Measurements from ENCODE around the gene GNG13. TPM values are rescaled to one million over a fixed set of nuclear protein-coding genes. Genes with fewer than 3 reads are reported as not detected.

The GNG13 gene
- total RNA-seq, 1 experiment from 2014 or later = not detected

DNA sequence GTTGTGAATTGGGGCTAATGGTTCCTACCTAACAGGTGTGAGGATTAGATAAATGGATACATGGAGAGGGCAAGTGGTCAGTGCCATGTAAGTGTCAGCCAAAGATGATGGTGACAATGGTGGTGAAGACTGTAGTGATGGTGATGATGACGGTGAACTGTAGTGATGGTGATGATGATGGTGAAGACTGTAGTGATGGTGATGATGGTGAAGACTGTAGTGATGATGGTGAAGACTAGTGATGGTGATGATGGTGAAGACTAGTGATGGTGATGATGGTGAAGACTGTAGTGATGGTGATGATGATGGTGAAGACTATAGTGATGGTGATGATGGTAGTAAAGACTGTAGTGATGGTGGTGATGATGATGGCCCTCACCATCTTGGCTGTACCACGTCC, 18.1 kb upstream of the GNG13 start:
- no peaks in the 10 kb centered on the region for H3K9me3 Mint-ChIP-seq (ENCODE audit: unreplicated experiment)
- intact Hi-C loops (cut with micrococcal nuclease; ENCODE audit: unreplicated experiment) = no loop called here
- CTCF ChIA-PET = no interaction called here
- Histone ChIP-seq H3K36me3 (ENCODE audit: control insufficient read depth, insufficient read depth, low read length) (no peaks in the 10 kb centered on the region), H3K4me3 (ENCODE audit: low read depth, low read length) (no peak overlapping the region), H3K27me3 (replicated peaks; ENCODE audit: control insufficient read depth, insufficient read depth, low read length) (no peaks in the 10 kb centered on the region), H3K9me3 (no peaks in the 10 kb centered on the region), H3K4me1 (peaks cover 8% of the 10 kb centered on the region)
- H3K27me3 Mint-ChIP-seq (ENCODE audit: insufficient read depth, unreplicated experiment) = no peaks in the 10 kb centered on the region
- H3K4me3 Mint-ChIP-seq (ENCODE audit: unreplicated experiment) = no peak overlapping the region
- no peak for DNase-seq
- POLR2A ChIA-PET = interaction anchor here (0.6 kb wide), 1 partner anchor 264 kb away, joined by 5 read pairs; no protein-coding TSS in a partner anchor
- TF ChIP-seq, protein P1, sequence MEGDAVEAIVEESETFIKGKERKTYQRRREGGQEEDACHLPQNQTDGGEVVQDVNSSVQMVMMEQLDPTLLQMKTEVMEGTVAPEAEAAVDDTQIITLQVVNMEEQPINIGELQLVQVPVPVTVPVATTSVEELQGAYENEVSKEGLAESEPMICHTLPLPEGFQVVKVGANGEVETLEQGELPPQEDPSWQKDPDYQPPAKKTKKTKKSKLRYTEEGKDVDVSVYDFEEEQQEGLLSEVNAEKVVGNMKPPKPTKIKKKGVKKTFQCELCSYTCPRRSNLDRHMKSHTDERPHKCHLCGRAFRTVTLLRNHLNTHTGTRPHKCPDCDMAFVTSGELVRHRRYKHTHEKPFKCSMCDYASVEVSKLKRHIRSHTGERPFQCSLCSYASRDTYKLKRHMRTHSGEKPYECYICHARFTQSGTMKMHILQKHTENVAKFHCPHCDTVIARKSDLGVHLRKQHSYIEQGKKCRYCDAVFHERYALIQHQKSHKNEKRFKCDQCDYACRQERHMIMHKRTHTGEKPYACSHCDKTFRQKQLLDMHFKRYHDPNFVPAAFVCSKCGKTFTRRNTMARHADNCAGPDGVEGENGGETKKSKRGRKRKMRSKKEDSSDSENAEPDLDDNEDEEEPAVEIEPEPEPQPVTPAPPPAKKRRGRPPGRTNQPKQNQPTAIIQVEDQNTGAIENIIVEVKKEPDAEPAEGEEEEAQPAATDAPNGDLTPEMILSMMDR (IDR thresholded peaks at IDR 0.05; ENCODE audit: insufficient read depth in 1 of 2, low read depth in 1 of 2, low read length in 1 of 2, severe bottlenecking in 1 of 2, unreplicated experiment in 1 of 2) = no peak
- H3K36me3 Mint-ChIP-seq (ENCODE audit: insufficient read depth, unreplicated experiment) = peaks cover 6% of the 10 kb centered on the region
- no peak overlapping the region for H3K27ac Mint-ChIP-seq (ENCODE audit: unreplicated experiment)
- BruUV-seq (replicated peaks) = no TSS peak
- no peaks in the 10 kb centered on the region for H3K4me1 Mint-ChIP-seq (ENCODE audit: low read depth, unreplicated experiment)

- CTCF ChIA-PET = no interaction called here
- BruUV-seq (replicated peaks) = no TSS peak
Observed at GRCh38 chr16:818132-818531, 17.6 kb upstream of the GNG13 start.

GRCh38 chr16:817001-817906, 16.7 kb upstream of the GNG13 start:
- Histone ChIP-seq H3K9me3 (no peaks in the 10 kb centered on the region), H3K27me3 (replicated peaks; ENCODE audit: control insufficient read depth, insufficient read depth, low read length) (no peaks in the 10 kb centered on the region), H3K36me3 (ENCODE audit: control insufficient read depth, insufficient read depth, low read length) (no peaks in the 10 kb centered on the region), H3K4me3 (ENCODE audit: low read depth, low read length) (no peak overlapping the region), H3K4me1 (peaks cover 14% of the 10 kb centered on the region)
- Mint-ChIP-seq H3K4me3 (ENCODE audit: unreplicated experiment) (no peak overlapping the region), H3K36me3 (ENCODE audit: insufficient read depth, unreplicated experiment) (peaks cover 8% of the 10 kb centered on the region), H3K9me3 (ENCODE audit: unreplicated experiment) (no peaks in the 10 kb centered on the region), H3K27ac (ENCODE audit: unreplicated experiment) (no peak overlapping the region), H3K27me3 (ENCODE audit: insufficient read depth, unreplicated experiment) (no peaks in the 10 kb centered on the region), H3K4me1 (ENCODE audit: low read depth, unreplicated experiment) (no peaks in the 10 kb centered on the region)
- intact Hi-C loops (cut with micrococcal nuclease; ENCODE audit: unreplicated experiment) = no loop called here
- ChIA-PET POLR2A (no interaction called here), CTCF (no interaction called here)
- TF ChIP-seq, protein P1 (IDR thresholded peaks at IDR 0.05; ENCODE audit: insufficient read depth in 1 of 2, low read depth in 1 of 2, low read length in 1 of 2, severe bottlenecking in 1 of 2, unreplicated experiment in 1 of 2) = no peak
- DNase-seq = no peak
- no TSS peak for BruUV-seq (replicated peaks)

More at GRCh38 chr16:818132-818531, 17.6 kb upstream of the GNG13 start:
- Mint-ChIP-seq H3K27me3 (ENCODE audit: insufficient read depth, unreplicated experiment) (no peaks in the 10 kb centered on the region), H3K9me3 (ENCODE audit: unreplicated experiment) (no peaks in the 10 kb centered on the region), H3K4me3 (ENCODE audit: unreplicated experiment) (no peak overlapping the region), H3K4me1 (ENCODE audit: low read depth, unreplicated experiment) (no peaks in the 10 kb centered on the region), H3K36me3 (ENCODE audit: insufficient read depth, unreplicated experiment) (peaks cover 6% of the 10 kb centered on the region), H3K27ac (ENCODE audit: unreplicated experiment) (no peak overlapping the region)
- TF ChIP-seq, protein P1 (IDR thresholded peaks at IDR 0.05; ENCODE audit: insufficient read depth in 1 of 2, low read depth in 1 of 2, low read length in 1 of 2, severe bottlenecking in 1 of 2, unreplicated experiment in 1 of 2) = no peak
- Histone ChIP-seq H3K4me3 (ENCODE audit: low read depth, low read length) (no peak overlapping the region), H3K27me3 (replicated peaks; ENCODE audit: control insufficient read depth, insufficient read depth, low read length) (no peaks in the 10 kb centered on the region), H3K9me3 (no peaks in the 10 kb centered on the region), H3K36me3 (ENCODE audit: control insufficient read depth, insufficient read depth, low read length) (no peaks in the 10 kb centered on the region), H3K4me1 (peaks cover 13% of the 10 kb centered on the region)
- DNase-seq = no peak
- intact Hi-C loops (cut with micrococcal nuclease; ENCODE audit: unreplicated experiment) = no loop called here
- POLR2A ChIA-PET = no interaction called here

Measured in Caco-2 (cell line).